Measurements from ENCODE around the gene ZNF146. TPM values are rescaled to one million over a fixed set of nuclear protein-coding genes. Genes with fewer than 3 reads are reported as not detected.
"Not testable (repeated sequence)": the region's sequence is repeated elsewhere in the genome, so short reads cannot be mapped to it uniquely, and the experiment has no call there.

Gene ZNF146
- 10 to 100 TPM; 25.3 to 68.5 (median 43.2) TPM for total RNA-seq

- 0 to 1% methylated on average over 19 to 58 of the region's 73 CpGs for WGBS, 2 donors
- ATAC-seq (ENCODE audit: low FRiP score in 2 of 2) (peak; percentile 97 to 99), DNase-seq (peak; percentile 98)
- Histone ChIP-seq H3K4me3 (peak within 1 kb of the TSS; percentile 76 to 91 (median 80)), H3K27me3 (no peaks in the 10 kb centered on the region), H3K27ac (peak within 1 kb of the TSS; percentile 88 to 98 (median 96)), H3K4me1 (peaks cover 8 to 23% (median 13%) of the 10 kb centered on the region in 4 donors), H3K9me3 (no peaks in the 10 kb centered on the region), H3K36me3 (peaks cover 0 to 11% (median 4%) of the 10 kb centered on the region in 4 donors)
- TF ChIP-seq POLR2AphosphoS5 (IDR thresholded peaks at IDR 0.05) (peak; percentile 72 to 86), POLR2A (IDR thresholded peaks at IDR 0.05) (peak in 3 of 4 donors; percentile 71 to 76 (median 71)), EP300 (IDR thresholded peaks at IDR 0.05) (peak in 1 of 4 donors; percentile 59)
- TF ChIP-seq, protein P1, sequence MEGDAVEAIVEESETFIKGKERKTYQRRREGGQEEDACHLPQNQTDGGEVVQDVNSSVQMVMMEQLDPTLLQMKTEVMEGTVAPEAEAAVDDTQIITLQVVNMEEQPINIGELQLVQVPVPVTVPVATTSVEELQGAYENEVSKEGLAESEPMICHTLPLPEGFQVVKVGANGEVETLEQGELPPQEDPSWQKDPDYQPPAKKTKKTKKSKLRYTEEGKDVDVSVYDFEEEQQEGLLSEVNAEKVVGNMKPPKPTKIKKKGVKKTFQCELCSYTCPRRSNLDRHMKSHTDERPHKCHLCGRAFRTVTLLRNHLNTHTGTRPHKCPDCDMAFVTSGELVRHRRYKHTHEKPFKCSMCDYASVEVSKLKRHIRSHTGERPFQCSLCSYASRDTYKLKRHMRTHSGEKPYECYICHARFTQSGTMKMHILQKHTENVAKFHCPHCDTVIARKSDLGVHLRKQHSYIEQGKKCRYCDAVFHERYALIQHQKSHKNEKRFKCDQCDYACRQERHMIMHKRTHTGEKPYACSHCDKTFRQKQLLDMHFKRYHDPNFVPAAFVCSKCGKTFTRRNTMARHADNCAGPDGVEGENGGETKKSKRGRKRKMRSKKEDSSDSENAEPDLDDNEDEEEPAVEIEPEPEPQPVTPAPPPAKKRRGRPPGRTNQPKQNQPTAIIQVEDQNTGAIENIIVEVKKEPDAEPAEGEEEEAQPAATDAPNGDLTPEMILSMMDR (IDR thresholded peaks at IDR 0.05), result peak in 4 of 6 experiments; percentile 51 to 81 (median 59)
These were observed at the start of gene ZNF146, which contains the start of gene ZNF565 for GRCh38 chr19:36214386-36215275. TSS of gene ZNF146 (plus strand) at chr19:36215106. CDS start at chr19:36236441, 21,335 bp downstream. TSS of gene ZNF565 (minus strand) at chr19:36214665. CDS start at chr19:36201985, 12,680 bp downstream.

GRCh38 chr19:36169084-36169760 lies 45.7 kb upstream of the ZNF146 start:
- 48 to 50% methylated on average over 9 of the region's 9 CpGs for WGBS, 2 donors
- ATAC-seq (ENCODE audit: low FRiP score in 2 of 2) (no peak), DNase-seq (no peak)

DNA sequence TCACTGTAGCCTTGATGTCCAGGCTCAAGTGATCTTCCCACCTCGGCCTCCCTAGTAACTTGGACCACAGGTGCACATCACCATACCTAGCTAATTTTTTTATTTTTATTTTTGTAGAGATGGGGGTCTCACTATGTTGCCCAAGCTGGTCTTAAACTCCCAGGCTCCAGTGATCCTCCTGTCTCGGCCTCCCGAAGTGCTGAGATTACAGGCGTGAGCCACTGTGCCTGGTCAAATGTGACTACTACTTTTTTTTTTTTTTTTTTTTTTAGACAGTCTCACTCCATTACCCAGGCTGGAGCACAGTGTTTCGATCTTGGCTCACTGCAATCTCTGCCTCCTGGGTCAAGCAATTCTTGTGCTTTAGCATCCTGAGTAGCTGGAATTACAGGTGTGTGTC lies 42.1 kb upstream of the ZNF146 start:
- TF ChIP-seq EP300 (IDR thresholded peaks at IDR 0.05) (no peak), POLR2AphosphoS5 (IDR thresholded peaks at IDR 0.05) (no peak)
- DNase-seq (no peak), ATAC-seq (ENCODE audit: low FRiP score in 2 of 2) (no peak)
- WGBS, 2 donors, result 94% methylated on average over 5 of the region's 5 CpGs
- no peak overlapping the region for H3K4me3 ChIP-seq
- peaks cover 5 to 11% (median 8%) of the 10 kb centered on the region in 4 donors for H3K4me1 ChIP-seq
- no peaks in the 10 kb centered on the region for H3K36me3 ChIP-seq
- no peaks in the 10 kb centered on the region for H3K9me3 ChIP-seq
- no peaks in the 10 kb centered on the region for H3K27me3 ChIP-seq
- H3K27ac ChIP-seq, result no peak overlapping the region

More at GRCh38 chr19:36169084-36169760, 45.7 kb upstream of the ZNF146 start:
- no peak for TF ChIP-seq POLR2A (IDR thresholded peaks at IDR 0.05)
- peak; percentile 11 to 32 for TF ChIP-seq POLR2AphosphoS5 (IDR thresholded peaks at IDR 0.05)
- Histone ChIP-seq H3K9me3 (no peaks in the 10 kb centered on the region), H3K4me1 (peaks cover 5 to 11% (median 8%) of the 10 kb centered on the region in 4 donors), H3K4me3 (no peak overlapping the region), H3K27me3 (no peaks in the 10 kb centered on the region), H3K27ac (peak overlapping the region; percentile 58 to 81 (median 70)), H3K36me3 (peaks cover 0 to 5% (median 0%) of the 10 kb centered on the region in 4 donors)

GRCh38 chr19:36173846-36174245 lies 41.1 kb upstream of the ZNF146 start:
- not testable (repeated sequence) for H3K27ac ChIP-seq; H3K4me1 ChIP-seq; H3K9me3 ChIP-seq; H3K27me3 ChIP-seq; DNase-seq; ATAC-seq (ENCODE audit: low FRiP score in 2 of 2); H3K36me3 ChIP-seq; H3K4me3 ChIP-seq
- WGBS, 2 donors, result 87% methylated on average over 8 of the region's 8 CpGs

GRCh38 chr19:36179077-36179476 lies 35.8 kb upstream of the ZNF146 start:
- not testable (repeated sequence) for H3K27ac ChIP-seq; ATAC-seq (ENCODE audit: low FRiP score in 2 of 2); H3K27me3 ChIP-seq; DNase-seq; H3K9me3 ChIP-seq; H3K4me3 ChIP-seq; H3K4me1 ChIP-seq
- H3K36me3 ChIP-seq, result peaks cover 2 to 18% (median 12%) of the 10 kb centered on the region in 4 donors
- WGBS, 2 donors, result 50 to 75% methylated on average over 2 of the region's 2 CpGs

- Histone ChIP-seq H3K27ac (no peak overlapping the region), H3K9me3 (no peaks in the 10 kb centered on the region), H3K27me3 (no peaks in the 10 kb centered on the region), H3K36me3 (peaks cover 2 to 18% (median 12%) of the 10 kb centered on the region in 4 donors), H3K4me1 (no peaks in the 10 kb centered on the region), H3K4me3 (no peak overlapping the region)
- peak in 1 of 2 donors; percentile 34 for ATAC-seq (ENCODE audit: low FRiP score in 2 of 2)
- WGBS, 2 donors, result 80 to 86% methylated on average over 17 of the region's 17 CpGs
- no peak for DNase-seq
- TF ChIP-seq POLR2AphosphoS5 (IDR thresholded peaks at IDR 0.05), result no peak
- no peak for TF ChIP-seq EP300 (IDR thresholded peaks at IDR 0.05)
- TF ChIP-seq, protein P1 (IDR thresholded peaks at IDR 0.05), result no peak
- TF ChIP-seq POLR2A (IDR thresholded peaks at IDR 0.05), result no peak
These were observed 32.2 kb upstream of the ZNF146 start for GRCh38 chr19:36182612-36183244.

Measured in upper lobe of left lung (tissue), 6 donors.